Measurements from ENCODE around the gene SPNS2. TPM values are rescaled to one million over a fixed set of nuclear protein-coding genes. Genes with fewer than 3 reads are reported as not detected.

SPNS2 gene
- total RNA-seq, 1 donor from 2014 or later: 4.3 TPM

DNA sequence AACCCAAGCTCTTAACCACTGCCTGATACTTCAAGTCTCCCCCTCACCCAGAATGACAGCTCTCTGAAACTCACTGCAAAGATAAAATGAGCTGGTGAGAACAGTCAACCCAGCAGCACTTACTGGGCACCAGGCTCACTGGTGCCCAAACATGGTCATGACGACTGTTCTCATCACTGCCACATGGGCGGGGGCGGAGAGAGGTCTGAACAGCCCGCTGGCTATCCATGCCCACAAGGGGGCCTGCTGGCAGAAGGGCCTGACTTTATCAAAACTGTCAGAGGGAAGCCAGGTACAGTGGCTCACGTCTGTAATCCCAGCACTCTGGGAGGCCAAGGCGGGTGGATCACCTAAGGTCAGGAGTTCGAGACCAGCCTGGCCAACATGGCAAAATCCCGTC, 52.5 kb downstream of the SPNS2 start:
- Mint-ChIP-seq H3K9me3 (no peaks in the 10 kb centered on the region), H3K4me1 (peaks cover 21% of the 10 kb centered on the region), H3K27ac (ENCODE audit: unreplicated experiment) (no peak overlapping the region), H3K4me3 (peak overlapping the region; percentile 6), H3K27me3 (ENCODE audit: low read depth) (no peaks in the 10 kb centered on the region), H3K36me3 (ENCODE audit: low read depth) (peaks cover 3% of the 10 kb centered on the region)
- DNase-seq (ENCODE audit: low read depth, low spot score): no peak
- TF ChIP-seq, protein P1, sequence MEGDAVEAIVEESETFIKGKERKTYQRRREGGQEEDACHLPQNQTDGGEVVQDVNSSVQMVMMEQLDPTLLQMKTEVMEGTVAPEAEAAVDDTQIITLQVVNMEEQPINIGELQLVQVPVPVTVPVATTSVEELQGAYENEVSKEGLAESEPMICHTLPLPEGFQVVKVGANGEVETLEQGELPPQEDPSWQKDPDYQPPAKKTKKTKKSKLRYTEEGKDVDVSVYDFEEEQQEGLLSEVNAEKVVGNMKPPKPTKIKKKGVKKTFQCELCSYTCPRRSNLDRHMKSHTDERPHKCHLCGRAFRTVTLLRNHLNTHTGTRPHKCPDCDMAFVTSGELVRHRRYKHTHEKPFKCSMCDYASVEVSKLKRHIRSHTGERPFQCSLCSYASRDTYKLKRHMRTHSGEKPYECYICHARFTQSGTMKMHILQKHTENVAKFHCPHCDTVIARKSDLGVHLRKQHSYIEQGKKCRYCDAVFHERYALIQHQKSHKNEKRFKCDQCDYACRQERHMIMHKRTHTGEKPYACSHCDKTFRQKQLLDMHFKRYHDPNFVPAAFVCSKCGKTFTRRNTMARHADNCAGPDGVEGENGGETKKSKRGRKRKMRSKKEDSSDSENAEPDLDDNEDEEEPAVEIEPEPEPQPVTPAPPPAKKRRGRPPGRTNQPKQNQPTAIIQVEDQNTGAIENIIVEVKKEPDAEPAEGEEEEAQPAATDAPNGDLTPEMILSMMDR (conservative IDR thresholded peaks at IDR 0.05): peak; percentile 22

DNA sequence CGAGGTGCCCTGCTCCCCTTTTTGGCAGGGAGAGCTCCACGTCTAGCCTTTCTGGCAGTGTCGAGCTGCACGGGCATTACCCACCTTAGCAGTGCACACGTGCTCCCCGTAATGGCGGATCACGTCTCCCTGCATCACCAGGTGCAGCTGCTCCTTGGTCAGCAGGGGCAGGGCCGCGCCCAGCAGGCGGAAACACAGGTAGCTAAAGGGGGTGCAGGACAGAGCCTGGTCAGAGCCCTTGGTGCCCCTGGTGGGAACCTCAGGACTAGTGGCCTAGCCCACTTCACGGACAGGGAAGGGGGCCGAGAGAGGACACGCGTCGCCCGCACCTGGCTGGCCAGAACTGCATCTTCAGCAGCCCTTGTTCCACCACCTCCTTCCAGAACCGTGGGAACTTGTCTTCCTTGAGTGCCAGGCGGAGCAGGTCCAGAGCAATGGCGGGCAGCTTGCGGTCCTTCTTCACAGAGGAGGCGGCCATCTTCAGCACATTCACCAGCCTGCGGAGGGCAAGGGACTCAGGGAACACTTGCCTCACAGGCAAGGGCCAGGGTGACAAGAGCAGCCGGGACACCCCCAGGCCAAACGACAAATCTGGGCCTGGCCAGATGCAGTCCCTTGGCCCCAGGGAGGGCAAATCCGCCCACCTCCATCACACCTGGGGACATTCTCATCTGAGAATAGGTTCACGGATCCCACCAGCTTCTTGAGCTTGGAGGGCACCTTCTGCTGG, 53.3 kb downstream of the SPNS2 start:
- Mint-ChIP-seq H3K4me3 (peak overlapping the region; percentile 9), H3K9me3 (no peaks in the 10 kb centered on the region), H3K27ac (ENCODE audit: unreplicated experiment) (no peak overlapping the region), H3K4me1 (peaks cover 26% of the 10 kb centered on the region), H3K27me3 (ENCODE audit: low read depth) (no peaks in the 10 kb centered on the region), H3K36me3 (ENCODE audit: low read depth) (peaks cover 3% of the 10 kb centered on the region)
- TF ChIP-seq, protein P1 (conservative IDR thresholded peaks at IDR 0.05): no peak
- no peak for DNase-seq (ENCODE audit: low read depth, low spot score)

DNA sequence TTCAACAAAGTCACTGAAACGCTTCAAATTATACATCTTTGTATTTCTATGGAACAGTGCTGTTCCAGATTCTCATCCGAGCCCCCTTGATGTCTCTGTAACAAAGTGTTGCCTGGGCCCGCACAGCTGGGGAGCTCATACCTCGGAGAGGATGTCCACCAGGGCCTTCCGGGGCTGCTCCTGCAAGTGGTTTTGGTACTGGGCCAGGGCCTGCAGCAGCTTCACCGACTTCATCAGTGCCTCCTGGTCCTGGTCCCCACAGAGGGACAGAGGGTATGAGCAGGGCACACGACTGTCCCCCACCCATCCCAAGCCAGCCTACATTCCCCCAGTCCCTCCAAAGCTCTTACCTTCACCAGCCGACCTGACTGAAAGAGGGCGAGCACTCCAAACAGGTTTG, 55.0 kb downstream of the SPNS2 start:
- no peaks in the 10 kb centered on the region for H3K27me3 Mint-ChIP-seq (ENCODE audit: low read depth)
- TF ChIP-seq, protein P1 (conservative IDR thresholded peaks at IDR 0.05): no peak
- H3K4me3 Mint-ChIP-seq: peak overlapping the region; percentile 93

DNA sequence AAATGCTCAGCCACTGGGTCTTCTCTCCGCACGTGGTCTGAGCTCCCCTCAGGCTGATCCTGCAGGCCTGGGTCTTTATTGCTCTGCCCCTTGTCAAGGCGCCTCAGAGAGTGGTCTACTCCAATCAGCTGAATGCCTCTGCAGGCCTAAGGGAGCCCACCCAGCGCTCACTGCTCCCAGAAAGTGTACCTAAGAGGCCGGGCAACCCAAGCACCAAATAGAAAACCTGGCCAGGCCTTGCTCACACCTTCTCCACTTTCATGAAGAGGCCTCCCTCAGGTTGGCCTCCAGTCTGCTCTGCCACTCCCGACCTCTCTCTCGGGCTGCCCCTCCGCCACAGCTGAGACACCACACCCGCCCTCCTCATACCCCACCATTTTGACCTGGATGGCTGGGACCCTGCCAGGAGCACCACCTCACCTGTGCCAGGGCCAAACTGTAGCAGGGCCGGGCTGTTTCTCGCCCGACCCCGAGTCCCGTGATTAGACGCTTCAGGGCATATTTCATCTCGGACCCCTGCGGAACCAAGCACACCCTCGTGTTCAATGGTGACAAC, 55.8 kb downstream of the SPNS2 start:
- DNase-seq (ENCODE audit: low read depth, low spot score): no peak
- H3K4me3 Mint-ChIP-seq: peak overlapping the region; percentile 93
- H3K4me1 Mint-ChIP-seq: peaks cover 26% of the 10 kb centered on the region
- no peaks in the 10 kb centered on the region for H3K27me3 Mint-ChIP-seq (ENCODE audit: low read depth)
- H3K27ac Mint-ChIP-seq (ENCODE audit: unreplicated experiment): peak overlapping the region; percentile 50
- no peaks in the 10 kb centered on the region for H3K9me3 Mint-ChIP-seq
- H3K36me3 Mint-ChIP-seq (ENCODE audit: low read depth): peaks cover 3% of the 10 kb centered on the region
- TF ChIP-seq, protein P1 (conservative IDR thresholded peaks at IDR 0.05): no peak

More for the DNA sequence above, 55.0 kb downstream of the SPNS2 start:
- Mint-ChIP-seq H3K27ac (ENCODE audit: unreplicated experiment) (no peak overlapping the region), H3K36me3 (ENCODE audit: low read depth) (peaks cover 3% of the 10 kb centered on the region), H3K9me3 (no peaks in the 10 kb centered on the region), H3K4me1 (peaks cover 26% of the 10 kb centered on the region)
- no peak for DNase-seq (ENCODE audit: low read depth, low spot score)

DNA sequence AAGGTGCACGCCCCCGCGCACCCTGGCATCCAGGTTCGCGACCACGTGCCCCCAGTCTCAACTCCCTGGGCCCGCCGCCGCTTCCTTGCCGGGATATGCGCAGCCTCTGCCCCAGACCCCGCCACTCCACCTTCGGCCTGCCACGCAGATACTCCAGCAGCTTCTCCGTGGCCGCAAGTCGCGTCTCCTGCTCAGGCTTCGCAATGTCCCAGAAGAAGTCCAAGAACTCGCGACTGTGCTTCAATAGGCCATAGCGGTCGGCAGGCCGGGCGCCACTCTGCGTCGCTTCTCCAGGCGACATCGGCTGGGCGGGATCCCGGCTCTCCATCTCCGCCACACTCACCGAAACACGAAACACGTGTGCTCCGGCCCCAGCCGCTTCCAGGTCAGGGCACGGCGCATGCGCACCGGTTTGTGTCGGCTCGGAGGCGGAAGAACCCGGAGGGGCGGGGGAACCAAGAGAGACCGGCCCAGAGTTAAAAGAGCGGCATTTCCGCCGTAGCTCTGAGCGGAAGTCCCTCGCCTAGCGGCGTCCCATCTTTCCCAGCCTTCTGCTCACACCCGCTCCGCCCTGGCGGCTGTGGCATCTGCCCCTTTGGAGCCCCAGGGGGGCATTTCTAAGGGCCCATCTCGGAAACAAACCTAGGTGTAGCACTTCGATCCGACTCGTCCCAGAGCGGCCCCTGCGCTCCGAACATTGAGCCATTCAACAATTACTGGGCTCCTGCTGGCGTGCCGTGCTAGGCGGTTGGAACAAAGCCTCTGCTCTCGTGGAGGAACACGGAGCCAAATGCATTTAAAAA, 56.5 kb downstream of the SPNS2 start, which contains the start of gene MYBBP1A:
MYBBP1A (minus strand) TSS at position 388 of the 803 bp plus-strand sequence; CDS start at position 328, 60 bp downstream.
- Mint-ChIP-seq H3K9me3 (no peaks in the 10 kb centered on the region), H3K27ac (ENCODE audit: unreplicated experiment) (peak within 1 kb of the TSS; percentile 97), H3K4me3 (peak within 1 kb of the TSS; percentile 93), H3K4me1 (peaks cover 26% of the 10 kb centered on the region), H3K36me3 (ENCODE audit: low read depth) (peaks cover 3% of the 10 kb centered on the region), H3K27me3 (ENCODE audit: low read depth) (no peaks in the 10 kb centered on the region)
- DNase-seq (ENCODE audit: low read depth, low spot score): peak; percentile 94
- TF ChIP-seq, protein P1 (conservative IDR thresholded peaks at IDR 0.05): peak; percentile 55

Measured in neural crest cell (in vitro differentiated cells).